Activated naive CD8-positive, alpha-beta T cell treated with anti-CD3 and anti-CD28 coated beads, Interleukin-2, amount 10 ng/mL, durations not matched to agents 7 days and 5 days (primary cell): ENCODE results near the gene PPARD. TPM values are rescaled to one million over a fixed set of nuclear protein-coding genes. Genes with fewer than 3 reads are reported as not detected.

Experiments
- ATAC-seq: fragments of 150-1000 bp; cut with Tn5 transposase; one replicate; pipeline ENCODE4 v1.10.0; 2021; ENCODE audit warnings: low read depth, moderate library complexity
- POLR2A ChIA-PET: fragments of 350-600 bp; sonication (Branson Sonifier 250); formaldehyde crosslinking; loops from one replicate; lab custom pipeline; 2021; ENCODE audit warnings: antibody characterized with exemption; lab: Charles Lee
- DNase-seq: peaks from one replicate; pipeline ENCODE4 v3.0.0; 2021
- H3K27ac Mint-ChIP-seq: one replicate; pipeline ENCODE4 v1.8.0; 2022; ENCODE audit warnings: mild to moderate bottlenecking, mixed read lengths
- H3K27me3 Mint-ChIP-seq: one replicate; pipeline ENCODE4 v1.8.0; 2022; ENCODE audit warnings: mild to moderate bottlenecking, moderate library complexity, mixed read lengths
- H3K36me3 Mint-ChIP-seq: one replicate; pipeline ENCODE4 v1.8.0; 2021; ENCODE audit warnings: mild to moderate bottlenecking, mixed read lengths
- H3K4me1 Mint-ChIP-seq: one replicate; pipeline ENCODE4 v1.8.0; 2021; ENCODE audit warnings: mixed read lengths
- H3K4me3 Mint-ChIP-seq: one replicate; pipeline ENCODE4 v1.8.0; 2022; ENCODE audit warnings: mild to moderate bottlenecking, moderate library complexity, mixed read lengths
- H3K9me3 Mint-ChIP-seq: one replicate; pipeline ENCODE4 v1.8.0; 2021; ENCODE audit warnings: mixed read lengths
- total RNA-seq, 2 experiments: library from RNA; stranded (reverse); gene quantifications; one replicate each; pipeline ENCODE4 v1.2.3, GENCODE V29; 2021

Gene PPARD
- total RNA-seq, 2 experiments from 2014 or later = 43.0 to 45.9 TPM

DNA sequence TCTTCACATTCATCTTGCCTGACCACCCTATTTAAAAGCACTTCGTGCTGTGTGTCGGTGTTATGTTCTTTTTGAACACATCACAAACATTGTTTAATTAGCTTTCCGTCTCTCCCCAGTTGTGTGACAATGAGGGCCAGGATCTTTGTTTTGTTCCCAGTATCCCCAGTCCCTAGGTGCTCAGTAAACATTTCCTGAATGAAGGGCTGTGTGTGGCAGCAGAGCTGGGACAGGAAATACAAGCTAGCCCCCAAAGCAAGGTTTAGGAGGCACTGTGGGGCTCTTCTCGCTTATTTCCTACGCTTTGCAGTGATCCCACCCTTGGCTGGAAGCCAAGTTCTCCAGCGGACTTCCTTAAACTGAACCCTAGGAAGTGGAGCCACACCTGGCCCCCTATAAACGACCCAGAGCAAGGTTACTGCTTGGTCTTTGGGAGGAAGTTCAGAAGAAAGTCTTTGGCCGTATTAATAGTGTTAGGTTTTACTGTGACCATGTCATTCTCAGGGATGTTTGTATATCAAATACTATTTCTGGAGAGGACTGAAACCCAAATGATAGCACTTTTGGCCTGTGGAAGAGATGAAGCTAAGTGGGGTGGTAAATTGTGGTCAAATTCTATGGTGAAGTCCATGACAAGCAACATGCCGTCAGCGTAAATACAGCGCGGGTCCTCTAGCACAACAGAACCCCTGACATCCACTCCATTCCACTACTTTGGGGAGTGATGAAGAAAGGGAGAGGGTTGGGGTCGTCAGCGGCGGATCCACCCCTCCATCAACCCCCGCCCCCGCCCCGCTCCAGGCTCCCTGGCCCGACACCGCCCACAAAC, 109.2 kb downstream of the PPARD start:
- Mint-ChIP-seq H3K27me3 (peaks cover 4% of the 10 kb centered on the region), H3K4me3 (peak overlapping the region; percentile 86), H3K9me3 (no peaks in the 10 kb centered on the region), H3K27ac (peak overlapping the region; percentile 69), H3K4me1 (peaks cover 41% of the 10 kb centered on the region), H3K36me3 (peaks cover 14% of the 10 kb centered on the region)
- DNase-seq = no peak
- POLR2A ChIA-PET = interaction anchor here (0.6 to 2.6 kb wide), 8 partner anchors 16 to 280 kb away, joined by 3 to 11 read pairs (median 6); partner anchors contain the start of gene PPARD
- no peak for ATAC-seq

DNA sequence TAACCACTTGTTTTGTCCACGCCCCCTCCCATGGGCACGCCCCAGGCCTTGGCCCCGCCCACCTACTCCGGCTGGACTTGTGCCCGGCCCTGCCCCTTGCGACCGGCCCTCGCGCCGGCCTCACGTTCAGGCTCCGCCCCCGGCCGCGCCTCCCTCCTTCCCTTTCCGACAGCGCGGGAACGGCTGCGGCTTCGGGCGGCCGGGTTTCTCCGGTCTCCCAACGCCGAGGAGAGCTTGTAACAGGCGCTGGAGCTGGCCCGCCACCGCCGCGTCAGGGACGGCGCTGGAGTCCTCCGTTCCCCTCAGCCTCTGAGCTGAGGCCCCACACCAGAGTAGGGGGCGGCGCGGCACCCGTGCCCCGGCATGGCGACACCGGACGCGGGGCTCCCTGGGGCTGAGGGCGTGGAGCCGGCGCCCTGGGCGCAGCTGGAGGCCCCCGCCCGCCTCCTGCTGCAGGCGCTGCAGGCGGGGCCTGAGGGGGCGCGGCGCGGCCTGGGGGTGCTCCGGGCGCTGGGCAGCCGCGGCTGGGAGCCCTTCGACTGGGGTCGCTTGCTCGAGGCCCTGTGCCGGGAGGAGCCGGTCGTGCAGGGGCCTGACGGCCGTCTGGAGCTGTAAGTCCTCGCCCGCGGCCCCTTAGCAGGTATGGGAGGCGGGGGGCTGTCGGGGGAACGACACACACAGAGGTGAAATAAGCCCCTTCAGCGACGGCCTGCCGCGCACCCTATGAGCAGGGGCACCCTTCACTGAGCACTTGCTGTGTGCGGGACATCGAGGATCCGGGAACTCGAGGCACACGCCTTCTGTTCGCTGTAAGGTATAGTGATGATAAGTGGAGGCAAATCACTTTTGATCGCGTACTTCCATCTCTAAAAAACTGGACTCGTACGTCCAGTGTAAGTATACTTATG, 110.1 kb downstream of the PPARD start, which contains the start of gene FANCE:
FANCE (plus strand) TSS at position 156 of the 908 bp plus-strand sequence; CDS start at position 364, 208 bp downstream.
- DNase-seq (peak; percentile 95), ATAC-seq (peak; percentile 80)
- Mint-ChIP-seq H3K36me3 (peaks cover 14% of the 10 kb centered on the region), H3K9me3 (no peaks in the 10 kb centered on the region), H3K27me3 (peaks cover 4% of the 10 kb centered on the region), H3K27ac (peak within 1 kb of the TSS; percentile 69), H3K4me3 (peak within 1 kb of the TSS; percentile 86), H3K4me1 (peaks cover 40% of the 10 kb centered on the region)
- POLR2A ChIA-PET = interaction anchor here (0.6 to 2.6 kb wide), 9 partner anchors 15 to 157 kb away, joined by 3 to 11 read pairs (median 5); partner anchors contain the start of genes DEF6 and PPARD

DNA sequence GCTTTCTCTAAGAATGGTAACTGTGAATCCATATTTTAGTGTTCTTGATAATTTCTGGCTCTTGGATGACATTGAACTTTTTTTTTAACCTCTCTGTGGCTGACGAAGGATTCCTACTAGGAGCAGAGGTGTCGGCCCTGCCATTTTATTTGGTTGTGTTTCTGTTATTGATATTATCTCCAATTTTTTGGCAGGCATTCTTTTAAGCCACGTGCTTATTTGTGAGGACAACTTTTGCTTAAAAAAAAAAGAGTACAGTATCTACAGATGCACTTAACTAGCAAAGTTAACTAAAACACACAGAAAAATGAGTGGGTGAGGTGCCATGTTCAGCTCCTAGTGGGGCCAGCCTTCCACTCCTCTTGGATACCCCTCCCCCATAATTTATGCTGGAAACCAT, 110.9 kb downstream of the PPARD start:
- H3K9me3 Mint-ChIP-seq = no peaks in the 10 kb centered on the region
- no peak for ATAC-seq
- peak overlapping the region; percentile 70 for H3K4me3 Mint-ChIP-seq
- H3K27ac Mint-ChIP-seq = no peak overlapping the region
- POLR2A ChIA-PET = interaction anchor here (1.0 to 2.1 kb wide), 2 partner anchors 104 to 155 kb away, joined by 3 to 5 read pairs; partner anchors contain the start of gene DEF6
- H3K4me1 Mint-ChIP-seq = peaks cover 45% of the 10 kb centered on the region
- no peak for DNase-seq
- H3K36me3 Mint-ChIP-seq = peaks cover 14% of the 10 kb centered on the region
- H3K27me3 Mint-ChIP-seq = peaks cover 4% of the 10 kb centered on the region

DNA sequence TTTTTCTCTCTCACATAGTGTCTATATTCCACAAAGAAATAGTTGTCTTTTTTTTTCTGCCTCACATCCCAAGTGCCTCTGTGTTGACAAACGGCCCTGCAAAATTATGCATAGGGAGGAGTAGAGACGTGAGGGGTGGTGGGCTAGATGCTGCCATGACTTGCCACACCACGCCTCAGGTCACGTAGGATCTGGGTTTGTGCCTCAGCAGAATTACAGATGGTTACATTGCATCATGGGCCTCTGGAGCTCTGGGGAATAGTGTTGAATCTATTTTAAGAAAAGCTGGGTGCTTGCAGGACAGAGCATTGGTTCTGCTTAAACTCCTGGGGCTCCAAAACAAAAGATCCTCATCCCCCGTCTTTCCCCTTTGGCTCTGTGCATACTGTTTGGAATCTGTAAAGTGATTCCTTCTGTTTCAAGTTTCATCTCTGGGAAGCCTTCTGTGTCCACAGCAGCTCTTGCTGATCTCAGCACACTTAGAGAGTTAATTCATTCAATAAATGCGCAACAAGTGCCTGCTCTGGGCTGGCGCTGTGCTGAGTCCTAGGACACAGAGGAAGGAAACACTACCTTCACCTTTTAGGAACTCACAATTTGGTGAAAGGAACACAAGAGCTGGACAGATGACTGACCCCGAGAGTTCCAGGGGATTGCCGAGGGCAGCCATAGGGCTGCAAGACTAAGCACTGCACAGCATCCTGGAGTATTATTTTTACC, 112.2 kb downstream of the PPARD start:
- no peak for DNase-seq
- H3K9me3 Mint-ChIP-seq = no peaks in the 10 kb centered on the region
- H3K4me3 Mint-ChIP-seq = peak overlapping the region; percentile 49
- H3K27ac Mint-ChIP-seq = no peak overlapping the region
- H3K4me1 Mint-ChIP-seq = peaks cover 43% of the 10 kb centered on the region
- peaks cover 19% of the 10 kb centered on the region for H3K36me3 Mint-ChIP-seq
- POLR2A ChIA-PET = interaction anchor here (0.5 to 2.1 kb wide), 4 partner anchors 10 to 156 kb away, joined by 3 to 9 read pairs (median 6); partner anchors contain the start of genes DEF6 and RPL10A
- no peak for ATAC-seq
- H3K27me3 Mint-ChIP-seq = peaks cover 4% of the 10 kb centered on the region

DNA sequence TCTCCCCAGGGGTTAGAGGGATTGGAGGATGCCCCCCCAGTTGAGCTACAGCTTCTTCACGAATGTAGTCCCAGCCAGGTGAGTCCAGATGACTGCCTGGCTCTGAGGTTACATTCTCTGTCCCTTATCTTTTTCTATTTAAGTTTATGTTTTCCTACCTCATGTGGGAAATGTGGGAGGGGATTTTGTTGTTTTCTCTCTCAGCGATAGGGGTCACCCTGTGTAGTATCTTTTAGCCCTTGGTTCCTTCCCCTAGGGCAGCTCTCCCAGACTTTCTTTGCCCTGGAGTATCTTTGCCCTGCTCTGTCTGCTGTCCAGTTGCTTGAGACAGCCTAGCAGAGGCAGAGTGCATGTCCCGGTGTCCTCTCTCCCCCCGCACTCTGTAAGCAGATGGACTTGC, 115.5 kb downstream of the PPARD start:
- H3K27me3 Mint-ChIP-seq = no peaks in the 10 kb centered on the region
- peaks cover 26% of the 10 kb centered on the region for H3K36me3 Mint-ChIP-seq
- H3K4me1 Mint-ChIP-seq = peaks cover 31% of the 10 kb centered on the region
- H3K27ac Mint-ChIP-seq = peak overlapping the region; percentile 24
- DNase-seq = no peak
- no peaks in the 10 kb centered on the region for H3K9me3 Mint-ChIP-seq
- POLR2A ChIA-PET = interaction anchor here (2.0 kb wide), 1 partner anchor 10 kb away, joined by 5 read pairs; the partner anchor contains the start of gene RPL10A
- ATAC-seq = no peak
- no peak overlapping the region for H3K4me3 Mint-ChIP-seq

DNA sequence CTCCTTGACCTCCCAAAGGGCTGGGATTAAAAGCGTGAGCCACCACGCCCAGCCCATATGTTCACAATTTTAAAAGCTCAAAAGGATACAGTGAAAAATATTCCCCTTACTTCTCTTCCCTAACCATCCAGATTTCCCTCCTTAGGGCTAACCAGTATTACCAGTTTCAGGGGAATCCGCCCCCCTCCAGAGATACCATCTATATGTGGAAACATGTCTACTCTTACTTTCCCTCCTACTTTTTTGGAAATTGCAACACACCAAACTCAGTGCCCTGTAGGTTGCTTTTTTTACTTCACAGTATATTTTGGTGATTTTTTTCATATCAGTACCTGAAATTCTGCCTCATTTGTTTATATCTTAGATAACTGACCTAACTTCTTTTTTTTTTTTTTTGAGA, 118.9 kb downstream of the PPARD start:
- no peak overlapping the region for H3K27ac Mint-ChIP-seq
- no peak for DNase-seq
- POLR2A ChIA-PET = no interaction called here
- H3K36me3 Mint-ChIP-seq = peaks cover 23% of the 10 kb centered on the region
- no peak for ATAC-seq
- no peaks in the 10 kb centered on the region for H3K9me3 Mint-ChIP-seq
- peaks cover 7% of the 10 kb centered on the region for H3K4me1 Mint-ChIP-seq
- no peak overlapping the region for H3K4me3 Mint-ChIP-seq
- no peaks in the 10 kb centered on the region for H3K27me3 Mint-ChIP-seq

DNA sequence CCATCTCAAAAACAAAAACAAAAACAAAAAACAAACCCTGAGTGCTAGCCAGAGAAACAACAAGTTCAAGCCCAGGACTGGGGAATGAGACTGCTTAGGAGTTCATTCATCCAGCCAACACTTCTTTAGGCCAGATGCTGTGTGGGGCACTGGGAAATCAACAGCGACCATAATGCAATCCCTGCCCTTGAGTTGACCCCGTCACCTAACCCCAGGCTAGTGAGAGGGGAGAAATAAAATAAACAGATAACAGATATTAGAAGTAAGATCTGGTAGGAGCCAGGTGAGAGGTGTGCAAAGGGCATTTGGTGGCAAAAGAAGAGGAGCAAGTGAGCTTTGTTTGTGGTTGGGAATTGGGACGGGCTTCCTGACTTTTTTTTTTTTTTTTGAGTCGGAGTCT, 120.9 kb downstream of the PPARD start:
- peaks cover 8% of the 10 kb centered on the region for H3K4me1 Mint-ChIP-seq
- peaks cover 34% of the 10 kb centered on the region for H3K36me3 Mint-ChIP-seq
- H3K27ac Mint-ChIP-seq = no peak overlapping the region
- ATAC-seq (no peak), DNase-seq (no peak)
- POLR2A ChIA-PET = interaction anchor here (0.6 kb wide), 1 partner anchor 165 kb away, joined by 5 read pairs; no protein-coding TSS in a partner anchor
- no peaks in the 10 kb centered on the region for H3K27me3 Mint-ChIP-seq
- no peak overlapping the region for H3K4me3 Mint-ChIP-seq
- H3K9me3 Mint-ChIP-seq = no peaks in the 10 kb centered on the region

DNA sequence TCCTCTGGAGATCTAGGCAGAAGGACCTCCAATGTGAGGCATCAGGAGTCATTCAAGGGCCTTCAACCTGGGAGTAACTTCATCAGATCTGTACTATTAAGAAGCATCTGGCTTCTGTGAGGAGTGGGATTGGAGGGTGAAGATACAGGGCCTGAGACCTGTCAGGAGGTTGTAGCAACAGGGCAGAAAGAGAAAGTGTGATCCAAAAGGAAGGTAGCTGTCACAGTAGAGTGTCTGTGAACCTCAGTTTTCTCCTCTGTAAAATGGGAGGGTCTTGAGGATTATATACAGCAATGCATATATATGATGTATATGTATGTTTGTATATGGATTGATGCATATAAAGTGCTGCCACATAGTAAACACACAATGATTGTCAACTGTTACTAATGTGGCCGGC, 123.3 kb downstream of the PPARD start:
- H3K4me3 Mint-ChIP-seq = no peak overlapping the region
- DNase-seq (no peak), ATAC-seq (no peak)
- no peak overlapping the region for H3K27ac Mint-ChIP-seq
- H3K4me1 Mint-ChIP-seq = peaks cover 22% of the 10 kb centered on the region
- H3K9me3 Mint-ChIP-seq = no peaks in the 10 kb centered on the region
- H3K36me3 Mint-ChIP-seq = peaks cover 42% of the 10 kb centered on the region
- H3K27me3 Mint-ChIP-seq = no peaks in the 10 kb centered on the region
- POLR2A ChIA-PET = interaction anchor here (3.1 kb wide), 1 partner anchor 168 kb away, joined by 13 read pairs; the partner anchor contains the start of gene DEF6

DNA sequence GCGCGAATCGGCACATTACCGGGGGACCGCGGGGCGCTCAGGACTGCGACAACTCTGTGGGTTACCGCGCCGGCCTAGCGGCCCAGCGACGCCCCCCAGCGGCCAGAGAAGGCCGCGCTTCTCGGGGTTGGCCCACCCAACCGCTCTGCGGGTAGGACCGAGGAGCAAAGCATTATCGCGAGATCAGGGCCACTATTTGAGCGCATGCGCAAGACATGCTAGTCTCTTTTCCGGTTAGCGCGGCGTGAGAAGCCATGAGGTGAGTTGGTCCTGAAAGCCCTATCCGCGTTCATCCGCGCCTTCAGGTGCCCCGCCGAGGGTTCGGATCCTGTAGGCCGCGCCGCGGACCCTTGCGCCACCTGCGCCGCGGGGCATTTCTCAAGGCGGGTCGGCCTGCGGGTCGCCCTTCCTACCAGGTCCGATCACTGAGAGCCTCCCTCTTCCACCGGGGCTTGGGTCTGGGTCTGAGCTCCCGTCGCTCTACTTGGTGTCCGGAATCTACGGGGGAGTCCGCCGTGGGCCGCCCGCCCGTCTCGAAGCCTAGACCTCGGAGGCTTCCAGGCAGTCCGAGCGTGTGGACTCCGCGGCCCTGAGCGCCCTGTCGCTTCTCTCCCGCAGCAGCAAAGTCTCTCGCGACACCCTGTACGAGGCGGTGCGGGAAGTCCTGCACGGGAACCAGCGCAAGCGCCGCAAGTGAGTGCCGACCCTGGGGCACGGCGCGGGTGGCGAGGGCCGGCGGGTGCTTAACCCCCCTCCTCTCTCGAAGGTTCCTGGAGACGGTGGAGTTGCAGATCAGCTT, 126.0 kb downstream of the PPARD start, which contains the start of gene RPL10A:
RPL10A (plus strand) TSS at position 221 of the 799 bp plus-strand sequence; CDS start at position 255, 34 bp downstream.
- DNase-seq (peak; percentile 95), ATAC-seq (peak; percentile 90)
- POLR2A ChIA-PET = interaction anchor here (0.9 to 3.4 kb wide), 12 partner anchors 10 to 209 kb away, joined by 3 to 13 read pairs (median 6); partner anchors contain the start of genes DEF6, FANCE, PPARD and ZNF76
- H3K27me3 Mint-ChIP-seq = no peaks in the 10 kb centered on the region
- peaks cover 36% of the 10 kb centered on the region for H3K4me1 Mint-ChIP-seq
- peaks cover 37% of the 10 kb centered on the region for H3K36me3 Mint-ChIP-seq
- H3K27ac Mint-ChIP-seq = peak within 1 kb of the TSS; percentile 99
- H3K9me3 Mint-ChIP-seq = no peaks in the 10 kb centered on the region
- peak within 1 kb of the TSS; percentile 97 for H3K4me3 Mint-ChIP-seq

DNA sequence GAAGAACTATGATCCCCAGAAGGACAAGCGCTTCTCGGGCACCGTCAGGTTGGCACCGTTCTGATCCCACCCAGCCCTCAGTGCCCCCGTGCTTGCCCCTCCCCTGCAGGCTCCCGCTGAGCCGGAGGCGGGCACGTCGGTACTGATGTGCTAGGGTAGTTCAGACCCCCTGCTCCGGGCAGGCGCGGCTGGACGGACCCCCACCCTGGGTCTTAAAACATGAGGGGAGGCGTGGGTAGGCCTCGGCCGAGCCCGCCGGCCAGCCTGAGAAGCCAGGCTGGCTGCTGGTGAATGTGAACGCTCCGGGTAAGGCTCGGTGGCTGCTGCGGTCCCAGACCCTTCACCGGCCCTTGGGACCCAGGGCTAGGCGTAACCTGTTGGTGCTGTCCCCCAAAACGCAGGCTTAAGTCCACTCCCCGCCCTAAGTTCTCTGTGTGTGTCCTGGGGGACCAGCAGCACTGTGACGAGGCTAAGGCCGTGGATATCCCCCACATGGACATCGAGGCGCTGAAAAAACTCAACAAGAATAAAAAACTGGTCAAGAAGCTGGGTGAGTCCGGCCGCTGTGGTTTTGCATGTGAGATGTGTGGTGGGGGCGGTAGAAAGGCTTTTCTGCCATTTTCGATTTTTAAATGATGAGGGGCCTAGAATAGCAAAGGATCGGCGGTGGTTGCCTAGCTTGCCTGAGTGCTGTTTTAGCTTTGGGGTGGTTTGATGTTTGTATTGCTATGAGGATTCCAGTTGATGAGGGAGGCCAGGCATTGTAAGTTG, 126.8 kb downstream of the PPARD start:
- Mint-ChIP-seq H3K4me1 (peaks cover 35% of the 10 kb centered on the region), H3K27me3 (no peaks in the 10 kb centered on the region), H3K9me3 (no peaks in the 10 kb centered on the region), H3K36me3 (peaks cover 34% of the 10 kb centered on the region), H3K4me3 (peak overlapping the region; percentile 97), H3K27ac (peak overlapping the region; percentile 99)
- ATAC-seq (peak; percentile 3), DNase-seq (no peak)
- POLR2A ChIA-PET = interaction anchor here (1.0 to 3.4 kb wide), 9 partner anchors 14 to 210 kb away, joined by 3 to 13 read pairs (median 6); partner anchors contain the start of genes DEF6 and ZNF76
